Measurements from ENCODE around the gene RPRD2. TPM values are rescaled to one million over a fixed set of nuclear protein-coding genes. Genes with fewer than 3 reads are reported as not detected.

Gene RPRD2
- total and polyA plus RNA-seq, 2 of the 4 experiments (the other 2 are of a cell fraction), result 3.9 to 11.6 TPM

DNA sequence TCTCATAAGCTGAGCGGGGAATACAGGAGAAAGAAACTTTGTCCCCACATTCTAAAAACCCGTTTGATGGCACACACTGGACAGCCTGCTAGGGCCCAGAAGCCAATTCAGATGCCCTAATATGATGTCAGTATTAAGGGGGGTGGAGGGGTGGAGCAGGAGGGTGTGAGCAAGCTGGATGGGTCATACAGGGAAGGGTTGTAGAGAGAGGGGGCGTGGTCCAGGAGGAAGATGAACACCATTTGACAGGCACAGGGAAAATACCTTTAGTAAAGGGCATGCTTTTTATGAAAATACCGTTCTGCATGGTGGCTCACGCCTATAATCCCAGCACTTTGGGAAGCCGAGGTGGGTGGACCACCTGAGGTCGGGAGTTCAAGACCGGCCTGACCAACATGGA, 129.2 kb downstream of the RPRD2 start:
- Histone ChIP-seq H2AK9ac (replicated peaks; ENCODE audit: low read depth, low read length, poor library complexity) (no peak overlapping the region), H2BK120ac (ENCODE audit: low read depth, low read length) (no peak overlapping the region), H3K27me3 (ENCODE audit: control insufficient read depth, insufficient read depth, low read length) (no peaks in the 10 kb centered on the region), H3K23ac (ENCODE audit: low read depth, low read length) (no peak overlapping the region), H3K4me1 (ENCODE audit: control insufficient read depth, insufficient read depth, low read length) (no peaks in the 10 kb centered on the region), H2BK5ac (ENCODE audit: low read depth, low read length, poor library complexity, severe bottlenecking) (no peak overlapping the region), H3K18ac (ENCODE audit: low read depth, low read length) (no peak overlapping the region), H3K9me3 (ENCODE audit: control insufficient read depth, insufficient read depth, low read length) (no peaks in the 10 kb centered on the region), H2AK5ac (ENCODE audit: low read depth, low read length) (no peak overlapping the region), H3K9ac (ENCODE audit: low read depth, low read length) (no peak overlapping the region), H3K4me2 (ENCODE audit: low read depth, low read length) (no peak overlapping the region), H3K9me1 (ENCODE audit: insufficient read depth, low read length) (no peaks in the 10 kb centered on the region; the same call in 1 of the 2 replicates), H3K14ac (replicated peaks; ENCODE audit: low read depth, low read length) (no peak overlapping the region), H4K20me1 (ENCODE audit: insufficient read depth, low read length) (no peaks in the 10 kb centered on the region), H3K56ac (ENCODE audit: extremely low read depth, insufficient read depth, low read length) (no peak overlapping the region), H2AFZ (replicated peaks; ENCODE audit: low read length, poor library complexity) (no peak overlapping the region), H3K4ac (ENCODE audit: low read depth, low read length) (no peak overlapping the region), H4K8ac (ENCODE audit: low read depth in 2 of 2, low read length in 2 of 2) (no peak overlapping the region), H4K91ac (ENCODE audit: insufficient read depth, low read depth, low read length) (no peak overlapping the region), H3K27ac (ENCODE audit: insufficient read depth, low read length) (no peak overlapping the region), H3K4me3 (ENCODE audit: insufficient read depth, low read depth, low read length) (no peak overlapping the region), H2BK20ac (ENCODE audit: low read depth, low read length) (no peak overlapping the region), H2BK15ac (ENCODE audit: low read depth, low read length) (no peak overlapping the region), H4K5ac (ENCODE audit: low read depth, low read length) (no peak overlapping the region), H3K36me3 (ENCODE audit: control insufficient read depth, insufficient read depth, low read length) (peaks cover 32% of the 10 kb centered on the region), H3K79me1 (ENCODE audit: low read depth in 1 of 2, low read length in 2 of 2) (peaks cover 4% of the 10 kb centered on the region in 2 experiments)
- DNase-seq (no peak), ATAC-seq (ENCODE audit: low read depth) (no peak)
- dilution Hi-C loops (cut with HindIII; ENCODE audit: low sequenced_read_pairs, unreplicated experiment), result no loop called here
- BruUV-seq (replicated peaks), result no TSS peak
- ChIA-PET CTCF (no interaction called here), POLR2A (ENCODE audit: unreplicated experiment) (no interaction called here)
- in situ Hi-C loops (cut with MboI; ENCODE audit: low sequenced_read_pairs), result no loop called here
- TF ChIP-seq CEBPB (IDR thresholded peaks at IDR 0.05; ENCODE audit: low read depth, low read length), result no peak
- TF ChIP-seq, protein P1, sequence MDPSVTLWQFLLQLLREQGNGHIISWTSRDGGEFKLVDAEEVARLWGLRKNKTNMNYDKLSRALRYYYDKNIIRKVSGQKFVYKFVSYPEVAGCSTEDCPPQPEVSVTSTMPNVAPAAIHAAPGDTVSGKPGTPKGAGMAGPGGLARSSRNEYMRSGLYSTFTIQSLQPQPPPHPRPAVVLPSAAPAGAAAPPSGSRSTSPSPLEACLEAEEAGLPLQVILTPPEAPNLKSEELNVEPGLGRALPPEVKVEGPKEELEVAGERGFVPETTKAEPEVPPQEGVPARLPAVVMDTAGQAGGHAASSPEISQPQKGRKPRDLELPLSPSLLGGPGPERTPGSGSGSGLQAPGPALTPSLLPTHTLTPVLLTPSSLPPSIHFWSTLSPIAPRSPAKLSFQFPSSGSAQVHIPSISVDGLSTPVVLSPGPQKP (IDR thresholded peaks at IDR 0.05; ENCODE audit: borderline replicate concordance, low read depth, low read length), result no peak
- TF ChIP-seq SMC3 (IDR thresholded peaks at IDR 0.05; ENCODE audit: low read depth, low read length), result no peak
- no peak for TF ChIP-seq CHD1 (IDR thresholded peaks at IDR 0.05; ENCODE audit: low read depth, low read length)
- no peak for TF ChIP-seq MAZ (IDR thresholded peaks at IDR 0.05; ENCODE audit: borderline replicate concordance, low read depth, low read length)
- no peak for TF ChIP-seq MXI1 (IDR thresholded peaks at IDR 0.05; ENCODE audit: borderline replicate concordance, low read depth, low read length)
- no peak for TF ChIP-seq RFX5 (IDR thresholded peaks at IDR 0.05; ENCODE audit: low read depth, low read length)
- TF ChIP-seq CTCF (conservative IDR thresholded peaks at IDR 0.05; ENCODE audit: low read depth, low read length), result no peak
- TF ChIP-seq RAD21 (IDR thresholded peaks at IDR 0.05; ENCODE audit: low read length), result no peak
- TF ChIP-seq BHLHE40 (IDR thresholded peaks at IDR 0.05; ENCODE audit: low read depth, low read length), result no peak
- no peak for TF ChIP-seq USF2 (IDR thresholded peaks at IDR 0.05; ENCODE audit: low read depth, low read length)
- TF ChIP-seq NFE2L2 (IDR thresholded peaks at IDR 0.05; ENCODE audit: low read depth, low read length), result no peak
- TF ChIP-seq POLR2A (IDR thresholded peaks at IDR 0.05; ENCODE audit: low read depth, low read length), result no peak
- TF ChIP-seq MAFK (IDR thresholded peaks at IDR 0.05; ENCODE audit: low read depth, low read length), result no peak
- no peak for TF ChIP-seq FOS (IDR thresholded peaks at IDR 0.05; ENCODE audit: low read depth, low read length)
- no peak for TF ChIP-seq RCOR1 (IDR thresholded peaks at IDR 0.05; ENCODE audit: insufficient replicate concordance, low read length)
- WGBS, 2 experiments (ENCODE audit: extremely low coverage in 2 of 2, insufficient read length in 1 of 2), result no CpG with 5 or more reads among the region's 8 CpGs
- intact Hi-C loops (cut with micrococcal nuclease), result no loop called here

Data from IMR-90 (cell line).